H7 (cell line): ENCODE results near the gene TMPRSS15. TPM values are rescaled to one million over a fixed set of nuclear protein-coding genes. Genes with fewer than 3 reads are reported as not detected.

ENCODE experiments used
- DNase-seq: peaks from one replicate; pipeline ENCODE4 v3.0.0; 2012
- H3K27me3 ChIP-seq: 2 replicates; pipeline ENCODE4 v1.6.0; 2011; ENCODE audit warnings: mild to moderate bottlenecking, low read length; ENCODE audit not compliant: control insufficient read depth, insufficient read depth
- H3K36me3 ChIP-seq: replicated peaks from 2 replicates; pipeline ENCODE4 v1.5.1; 2011; ENCODE audit warnings: low read length; ENCODE audit not compliant: control insufficient read depth, insufficient read depth
- H3K4me3 ChIP-seq: 2 replicates; pipeline ENCODE4 v1.5.1; 2011; ENCODE audit warnings: low read depth, mild to moderate bottlenecking, control low read depth, low read length, moderate library complexity; ENCODE audit not compliant: insufficient read depth
- total RNA-seq: library from RNA; depleted of rRNA; stranded (reverse); fragments of >200 nt; shearing (Covaris generic); gene quantifications from 2 replicates; pipeline ENCODE4 v1.2.3, GENCODE V29; 2014; rRNA removed

TMPRSS15 gene
- total RNA-seq, 1 experiment from 2014 or later, result not detected

DNA sequence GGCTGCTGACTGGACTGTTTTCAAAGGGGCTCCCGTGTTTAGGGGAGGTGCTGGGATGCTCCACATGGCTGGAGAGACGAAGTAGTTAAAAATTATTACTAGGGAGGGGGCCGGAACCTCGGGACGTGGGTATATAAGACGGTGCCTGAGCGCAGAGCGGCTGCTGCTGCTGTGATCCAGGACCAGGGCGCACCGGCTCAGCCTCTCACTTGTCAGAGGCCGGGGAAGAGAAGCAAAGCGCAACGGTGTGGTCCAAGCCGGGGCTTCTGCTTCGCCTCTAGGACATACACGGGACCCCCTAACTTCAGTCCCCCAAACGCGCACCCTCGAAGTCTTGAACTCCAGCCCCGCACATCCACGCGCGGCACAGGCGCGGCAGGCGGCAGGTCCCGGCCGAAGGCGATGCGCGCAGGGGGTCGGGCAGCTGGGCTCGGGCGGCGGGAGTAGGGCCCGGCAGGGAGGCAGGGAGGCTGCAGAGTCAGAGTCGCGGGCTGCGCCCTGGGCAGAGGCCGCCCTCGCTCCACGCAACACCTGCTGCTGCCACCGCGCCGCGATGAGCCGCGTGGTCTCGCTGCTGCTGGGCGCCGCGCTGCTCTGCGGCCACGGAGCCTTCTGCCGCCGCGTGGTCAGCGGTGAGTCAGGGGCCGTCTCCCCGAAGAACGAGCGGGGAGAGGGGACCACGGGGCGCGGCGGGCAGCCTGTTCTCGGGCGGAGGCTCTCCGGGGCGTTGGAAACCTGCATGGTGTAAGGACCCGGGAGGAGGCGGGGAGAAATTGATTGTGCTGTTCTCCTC is 158.7 kb downstream of the TMPRSS15 start, which contains the start of gene CHODL:
Gene CHODL, plus strand, starts transcription at position 163 of the 793 bp plus-strand sequence. Its CDS starts 391 bp downstream, at position 554.
- peaks cover 41% of the 10 kb centered on the region for H3K27me3 ChIP-seq

DNA sequence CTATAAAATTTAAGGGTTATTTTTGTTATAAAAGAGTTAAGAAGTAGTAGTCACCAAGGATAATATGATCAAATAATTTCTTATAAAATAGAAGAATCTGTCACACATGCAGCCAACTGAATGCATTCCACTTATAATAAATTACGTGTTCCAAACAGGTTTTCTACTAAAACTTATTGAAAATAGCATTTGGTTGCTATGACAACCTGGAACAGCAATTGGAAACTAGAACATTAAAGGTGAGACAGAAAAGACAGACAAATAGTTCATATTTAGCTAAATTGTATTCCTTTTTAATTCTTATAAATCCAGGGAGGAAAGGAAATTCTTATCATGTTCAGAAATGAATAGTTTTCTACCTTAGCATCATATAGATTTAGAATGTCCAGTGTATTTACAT is 168.0 kb downstream of the TMPRSS15 start:
- H3K36me3 ChIP-seq, result no peaks in the 10 kb centered on the region
- H3K4me3 ChIP-seq, result no peak overlapping the region
- no peaks in the 10 kb centered on the region for H3K27me3 ChIP-seq
- DNase-seq, result no peak

More for the DNA sequence above, 158.7 kb downstream of the TMPRSS15 start, which contains the start of gene CHODL:
- H3K4me3 ChIP-seq, result peak within 1 kb of the TSS; percentile 49
- peak; percentile 43 for DNase-seq
- H3K36me3 ChIP-seq, result no peaks in the 10 kb centered on the region

DNA sequence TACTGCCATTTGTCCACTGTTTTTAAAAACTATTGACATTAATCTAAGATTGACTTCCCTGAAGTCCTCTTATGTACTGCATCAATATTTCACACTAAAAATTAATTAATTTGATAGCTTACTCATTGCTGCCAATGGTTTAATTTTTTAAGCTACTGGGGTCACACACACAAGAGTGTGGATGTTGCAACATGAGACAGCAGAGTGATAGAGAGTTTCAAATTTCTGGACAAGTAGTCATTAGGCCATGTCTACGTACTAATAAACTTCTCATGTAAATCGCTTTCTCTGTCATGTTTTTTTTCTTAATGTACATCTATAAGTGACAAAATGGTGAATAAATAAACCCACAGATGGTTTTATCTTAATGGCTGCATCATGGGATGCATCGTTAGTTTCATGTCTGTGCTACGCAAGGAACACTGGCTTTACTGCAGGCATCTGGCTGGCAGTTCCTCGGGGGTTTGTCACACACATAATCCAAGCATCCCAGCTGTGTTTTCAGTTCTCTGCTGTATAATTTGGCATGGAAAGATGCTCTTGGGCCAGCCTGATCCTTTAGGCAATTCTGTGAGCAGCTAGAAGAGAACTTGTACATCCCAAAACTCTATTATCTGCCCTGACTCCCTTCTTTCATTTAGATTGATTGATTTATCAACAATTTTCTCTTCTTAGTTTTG is 175.4 kb downstream of the TMPRSS15 start:
- DNase-seq, result no peak
- H3K4me3 ChIP-seq, result no peak overlapping the region
- no peaks in the 10 kb centered on the region for H3K27me3 ChIP-seq
- H3K36me3 ChIP-seq, result no peaks in the 10 kb centered on the region

DNA sequence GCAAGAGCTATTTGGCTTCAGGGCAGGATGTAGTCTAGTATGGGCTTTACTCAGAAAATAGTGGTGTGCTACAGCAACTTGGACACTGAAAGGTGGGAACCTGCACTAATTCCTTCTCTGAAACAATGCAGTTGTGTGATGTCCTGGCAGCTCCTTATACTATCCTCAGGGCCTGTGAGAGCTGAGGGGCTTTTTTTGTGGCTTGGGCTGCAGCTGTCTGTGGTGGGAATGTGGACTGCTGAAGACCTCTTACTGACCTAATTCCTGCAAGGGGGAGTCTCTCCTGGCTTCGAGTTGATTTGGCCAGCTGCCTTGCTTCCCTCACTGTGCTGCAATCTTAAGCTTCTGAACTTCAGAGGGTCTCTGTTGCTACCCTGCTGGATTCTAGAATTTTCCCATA is 181.2 kb downstream of the TMPRSS15 start:
- no peaks in the 10 kb centered on the region for H3K27me3 ChIP-seq
- H3K4me3 ChIP-seq, result no peak overlapping the region
- H3K36me3 ChIP-seq, result no peaks in the 10 kb centered on the region
- DNase-seq, result no peak

DNA sequence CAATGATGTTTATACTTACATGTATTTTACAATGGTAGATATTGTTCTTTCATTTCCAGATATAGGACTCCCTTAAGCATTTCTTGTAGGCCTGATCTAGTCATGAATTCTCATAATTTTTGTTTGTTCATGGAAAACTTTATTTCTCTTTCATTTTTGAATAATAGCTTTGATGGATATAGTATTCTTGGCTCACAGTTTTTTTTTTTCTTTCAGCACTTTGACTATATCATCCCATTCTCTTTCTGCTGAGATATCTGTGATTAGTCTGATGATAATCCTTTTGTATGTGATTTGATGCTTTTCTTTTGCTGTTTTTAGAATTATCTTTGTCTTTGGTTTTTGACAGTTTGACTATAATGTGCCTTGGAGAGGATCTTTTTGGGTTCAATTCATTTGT is 183.1 kb downstream of the TMPRSS15 start:
- Histone ChIP-seq H3K27me3 (no peaks in the 10 kb centered on the region), H3K36me3 (no peaks in the 10 kb centered on the region), H3K4me3 (no peak overlapping the region)
- DNase-seq, result no peak

Other genes starting within 250 kb of the TMPRSS15 start
- 15.8 and 21.8 TPM in 2 replicates for gene CHODL, start 159.0 kb downstream of the TMPRSS15 start, total RNA-seq